OCI-LY7 (cell line): ENCODE results near the gene MBLAC1.

Source experiments
- EZH2phosphoT487 ChIP-seq: fragments of 200-600 bp; sonication (generic); IDR thresholded peaks from 2 replicates; pipeline ENCODE4 v1.6.1; 2018; ENCODE audit warnings: low read depth, borderline replicate concordance, mild to moderate bottlenecking, mixed run types, antibody characterized with exemption, low read length, moderate library complexity, mixed read lengths
- TF ChIP-seq, protein P1 (sequence below): fragments of 200-600 bp; sonication (generic); conservative IDR thresholded peaks from 2 replicates; pipeline ENCODE4 v1.5.1; 2014; ENCODE audit warnings: mild to moderate bottlenecking, antibody characterized with exemption, low read length, moderate library complexity, mixed read lengths

DNA sequence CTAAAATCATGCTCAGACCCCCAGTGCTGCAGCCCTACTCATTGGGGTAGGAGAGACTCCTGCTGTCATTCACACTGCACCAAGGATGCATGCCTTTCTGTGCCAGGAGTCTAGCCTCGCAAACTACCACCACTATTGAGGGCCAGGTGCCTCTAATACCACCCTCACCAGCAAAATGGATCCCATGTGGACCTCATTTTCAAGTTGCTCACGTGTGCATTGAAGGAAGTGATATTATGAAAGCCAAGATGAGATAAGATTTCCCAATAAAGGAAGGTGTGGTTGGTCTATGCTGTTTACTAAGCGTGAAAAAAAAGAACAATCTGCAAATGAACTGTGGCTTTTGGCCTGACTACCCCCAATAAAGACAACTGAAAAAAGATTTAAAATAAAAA, 14.8 kb downstream of the MBLAC1 start:
- TF ChIP-seq, protein P1, sequence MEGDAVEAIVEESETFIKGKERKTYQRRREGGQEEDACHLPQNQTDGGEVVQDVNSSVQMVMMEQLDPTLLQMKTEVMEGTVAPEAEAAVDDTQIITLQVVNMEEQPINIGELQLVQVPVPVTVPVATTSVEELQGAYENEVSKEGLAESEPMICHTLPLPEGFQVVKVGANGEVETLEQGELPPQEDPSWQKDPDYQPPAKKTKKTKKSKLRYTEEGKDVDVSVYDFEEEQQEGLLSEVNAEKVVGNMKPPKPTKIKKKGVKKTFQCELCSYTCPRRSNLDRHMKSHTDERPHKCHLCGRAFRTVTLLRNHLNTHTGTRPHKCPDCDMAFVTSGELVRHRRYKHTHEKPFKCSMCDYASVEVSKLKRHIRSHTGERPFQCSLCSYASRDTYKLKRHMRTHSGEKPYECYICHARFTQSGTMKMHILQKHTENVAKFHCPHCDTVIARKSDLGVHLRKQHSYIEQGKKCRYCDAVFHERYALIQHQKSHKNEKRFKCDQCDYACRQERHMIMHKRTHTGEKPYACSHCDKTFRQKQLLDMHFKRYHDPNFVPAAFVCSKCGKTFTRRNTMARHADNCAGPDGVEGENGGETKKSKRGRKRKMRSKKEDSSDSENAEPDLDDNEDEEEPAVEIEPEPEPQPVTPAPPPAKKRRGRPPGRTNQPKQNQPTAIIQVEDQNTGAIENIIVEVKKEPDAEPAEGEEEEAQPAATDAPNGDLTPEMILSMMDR: no peak
- TF ChIP-seq EZH2phosphoT487: no peak
